PC-9 (cell line): ENCODE results near the gene GPATCH2L. TPM values are rescaled to one million over a fixed set of nuclear protein-coding genes. Genes with fewer than 3 reads are reported as not detected.

ENCODE experiments used
- BruUV-seq: library from RNA; stranded (reverse); fragments of 400-500 nt; replicated peaks from 2 replicates; lab custom pipeline; 2021; lab: Mats Ljungman, UMichigan
- CTCF ChIA-PET: fragments of 300-600 bp; sonication (Branson Sonifier 250); formaldehyde crosslinking; loops from one replicate; lab custom pipeline; 2022; ENCODE audit warnings: antibody characterized with exemption; lab: Charles Lee
- POLR2A ChIA-PET: fragments of 300-600 bp; sonication (Branson Sonifier 250); formaldehyde crosslinking; loops from one replicate; lab custom pipeline; 2022; ENCODE audit warnings: antibody characterized with exemption; ENCODE audit not compliant: unreplicated experiment; lab: Charles Lee
- DNase-seq, 2 experiments: peaks; one replicate each; pipeline versions ENCODE4 v3.0.0 to v3.0.0-alpha.2; 2015 to 2022; ENCODE audit warnings: mixed read lengths in 1 of 2
- H2AFZ ChIP-seq: fragments of 200-600 bp; sonication (generic); 2 replicates; pipeline ENCODE4 v1.8.1; 2017; ENCODE audit warnings: antibody characterized with exemption
- H3F3A ChIP-seq: fragments of 200-600 bp; sonication (generic); 2 replicates; pipeline ENCODE4 v1.8.1; 2017; ENCODE audit warnings: antibody characterized with exemption, mild to moderate bottlenecking, low read depth; ENCODE audit not compliant: insufficient read depth
- H3K27ac ChIP-seq: fragments of 200-600 bp; sonication (generic); 2 replicates; pipeline ENCODE4 v1.6.1; 2016; ENCODE audit warnings: mixed run types
- H3K27me3 ChIP-seq: fragments of 200-600 bp; sonication (generic); 2 replicates; pipeline ENCODE4 v1.6.1; 2016; ENCODE audit warnings: low read depth, mixed run types; ENCODE audit not compliant: insufficient read depth
- H3K36me3 ChIP-seq: fragments of 200-600 bp; sonication (generic); 2 replicates; pipeline ENCODE4 v1.6.1; 2016; ENCODE audit warnings: low read depth, mixed run types
- H3K4me1 ChIP-seq: fragments of 200-600 bp; sonication (generic); replicated peaks from 2 replicates; pipeline ENCODE4 v1.6.1; 2016; ENCODE audit warnings: mixed run types; ENCODE audit not compliant: insufficient read depth
- H3K4me2 ChIP-seq: fragments of 200-600 bp; sonication (generic); 2 replicates; pipeline ENCODE4 v1.6.1; 2017; ENCODE audit warnings: mixed run types
- H3K4me3 ChIP-seq: fragments of 200-600 bp; sonication (generic); 2 replicates; pipeline ENCODE4 v1.6.1; 2016; ENCODE audit warnings: mixed run types
- H3K79me2 ChIP-seq: fragments of 200-600 bp; sonication (generic); 2 replicates; pipeline ENCODE4 v1.6.1; 2017; ENCODE audit warnings: low read depth, mixed run types
- H3K9me2 ChIP-seq: fragments of 200-600 bp; sonication (generic); 2 replicates; pipeline ENCODE4 v1.8.1; 2017; ENCODE audit warnings: mild to moderate bottlenecking; ENCODE audit not compliant: insufficient read depth
- H3K9me3 ChIP-seq: fragments of 200-600 bp; sonication (generic); 2 replicates; pipeline ENCODE4 v1.8.1; 2016; ENCODE audit warnings: low read depth; ENCODE audit not compliant: insufficient read depth
- H4K20me1 ChIP-seq: fragments of 200-600 bp; sonication (generic); 2 replicates; pipeline ENCODE4 v1.8.1; 2017; ENCODE audit not compliant: insufficient read depth
- EZH2 ChIP-seq: fragments of 200-600 bp; sonication (generic); IDR thresholded peaks from 2 replicates; pipeline ENCODE4 v1.8.0; 2017; ENCODE audit warnings: antibody characterized with exemption, low read depth
- intact Hi-C: fragments of 100-400 bp; cut with micrococcal nuclease; formaldehyde crosslinking; loops from one replicate; pipeline ENCODE4 v1.10.0; 2022; ENCODE audit not compliant: unreplicated experiment
- total RNA-seq: library from RNA; stranded (reverse); gene quantifications from 2 replicates; pipeline ENCODE4 v1.2.3, GENCODE V29; 2021
- TF ChIP-seq, protein P1 (sequence below): fragments of 200-600 bp; sonication (generic); conservative IDR thresholded peaks from 2 replicates; pipeline ENCODE4 v1.6.1; 2017; ENCODE audit warnings: mixed run types, antibody characterized with exemption, mild to moderate bottlenecking, moderate library complexity

GPATCH2L gene
- total RNA-seq, 1 experiment from 2014 or later, result 124 TPM

DNA sequence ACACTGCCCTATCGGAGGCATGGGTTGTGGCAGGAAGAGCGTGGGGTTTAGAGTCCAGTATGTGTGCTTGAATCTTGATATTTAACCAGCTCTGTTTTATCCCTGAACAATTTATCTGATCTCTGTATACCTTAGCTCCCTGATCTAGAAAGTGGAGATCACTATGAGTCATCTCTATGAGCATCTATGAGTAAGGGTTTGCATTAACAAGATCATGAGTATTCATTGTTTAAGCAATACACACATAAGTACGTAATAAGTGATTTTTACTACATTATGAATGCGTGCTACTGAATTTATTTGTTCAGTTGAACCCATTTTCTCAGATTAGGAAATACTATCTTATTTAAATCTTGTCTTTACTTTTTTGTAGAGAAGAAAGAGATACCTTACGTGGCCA is 49.4 kb downstream of the GPATCH2L start:
- CTCF ChIA-PET, result no interaction called here
- peaks cover 7% of the 10 kb centered on the region for H4K20me1 ChIP-seq
- H3K36me3 ChIP-seq, result peaks cover 36% of the 10 kb centered on the region
- peaks cover 6% of the 10 kb centered on the region; the same call in 1 of the 2 replicates for H3F3A ChIP-seq
- no peaks in the 10 kb centered on the region for H3K9me3 ChIP-seq
- no peak overlapping the region for H2AFZ ChIP-seq
- H3K9me2 ChIP-seq, result no peaks in the 10 kb centered on the region
- peak in 1 of 2 experiments; percentile 61 for DNase-seq
- BruUV-seq, result no TSS peak
- TF ChIP-seq EZH2, result no peak
- TF ChIP-seq, protein P1, sequence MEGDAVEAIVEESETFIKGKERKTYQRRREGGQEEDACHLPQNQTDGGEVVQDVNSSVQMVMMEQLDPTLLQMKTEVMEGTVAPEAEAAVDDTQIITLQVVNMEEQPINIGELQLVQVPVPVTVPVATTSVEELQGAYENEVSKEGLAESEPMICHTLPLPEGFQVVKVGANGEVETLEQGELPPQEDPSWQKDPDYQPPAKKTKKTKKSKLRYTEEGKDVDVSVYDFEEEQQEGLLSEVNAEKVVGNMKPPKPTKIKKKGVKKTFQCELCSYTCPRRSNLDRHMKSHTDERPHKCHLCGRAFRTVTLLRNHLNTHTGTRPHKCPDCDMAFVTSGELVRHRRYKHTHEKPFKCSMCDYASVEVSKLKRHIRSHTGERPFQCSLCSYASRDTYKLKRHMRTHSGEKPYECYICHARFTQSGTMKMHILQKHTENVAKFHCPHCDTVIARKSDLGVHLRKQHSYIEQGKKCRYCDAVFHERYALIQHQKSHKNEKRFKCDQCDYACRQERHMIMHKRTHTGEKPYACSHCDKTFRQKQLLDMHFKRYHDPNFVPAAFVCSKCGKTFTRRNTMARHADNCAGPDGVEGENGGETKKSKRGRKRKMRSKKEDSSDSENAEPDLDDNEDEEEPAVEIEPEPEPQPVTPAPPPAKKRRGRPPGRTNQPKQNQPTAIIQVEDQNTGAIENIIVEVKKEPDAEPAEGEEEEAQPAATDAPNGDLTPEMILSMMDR, result no peak
- no peaks in the 10 kb centered on the region for H3K27me3 ChIP-seq
- H3K79me2 ChIP-seq, result no peaks in the 10 kb centered on the region
- no peak overlapping the region for H3K4me3 ChIP-seq
- peak overlapping the region; percentile 31 for H3K27ac ChIP-seq
- no peak overlapping the region for H3K4me2 ChIP-seq
- H3K4me1 ChIP-seq, result peaks cover 27% of the 10 kb centered on the region
- POLR2A ChIA-PET, result interaction anchor here (0.5 kb wide), 2 partner anchors 99 to 315 kb away, joined by 5 to 14 read pairs; no protein-coding TSS in a partner anchor
- intact Hi-C loops, result loop anchor here (10.0 kb wide), 2 partner anchors 444 to 626 kb away; partner anchors contain the start of gene FLVCR2

DNA sequence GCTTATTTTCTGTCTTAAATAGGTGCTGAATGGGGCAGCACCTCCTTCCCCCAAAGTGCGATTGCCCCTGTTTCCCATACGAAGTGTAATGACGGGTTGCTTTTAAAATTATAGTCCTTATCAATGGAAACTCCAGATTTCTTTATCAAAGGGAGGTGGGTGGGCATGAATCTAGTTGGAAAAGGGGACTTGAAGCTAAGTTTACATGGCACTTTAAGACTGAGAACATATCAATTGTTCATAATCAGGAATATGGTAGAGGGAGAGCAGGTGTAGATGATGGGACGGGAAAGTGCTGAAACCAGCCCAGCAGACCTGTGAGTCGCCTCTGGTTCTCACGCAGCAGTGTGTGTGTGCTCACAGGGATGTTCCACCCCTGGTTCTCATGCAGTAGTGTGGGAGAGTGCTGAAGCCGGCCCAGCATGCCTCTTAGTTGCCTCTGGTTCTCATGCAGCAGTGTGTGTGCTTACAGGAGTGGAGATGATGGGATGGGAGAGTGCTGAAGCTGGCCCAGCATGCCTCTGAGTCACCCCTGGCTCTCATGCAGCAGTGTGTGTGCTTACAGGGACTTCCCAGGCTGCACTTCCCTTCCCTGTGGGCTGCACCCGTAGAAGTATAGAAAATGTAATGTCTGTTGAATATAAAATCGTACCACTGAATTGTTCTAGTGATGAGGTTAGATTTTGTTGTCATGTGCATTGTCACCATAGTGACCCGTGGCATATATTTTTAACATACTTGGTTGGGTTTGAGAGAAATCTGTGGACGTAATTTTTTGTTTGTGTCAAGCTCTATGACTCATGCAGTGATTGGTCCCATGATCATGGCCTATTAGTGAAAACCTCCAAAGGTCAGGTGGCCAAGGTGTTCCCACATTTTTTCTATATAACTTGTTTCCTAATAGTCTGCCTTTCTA is 51.6 kb downstream of the GPATCH2L start:
- H3K79me2 ChIP-seq, result no peaks in the 10 kb centered on the region
- peak; percentile 59 to 66 for DNase-seq
- no TSS peak for BruUV-seq
- H3K9me2 ChIP-seq, result no peaks in the 10 kb centered on the region
- H3K4me2 ChIP-seq, result peak overlapping the region; percentile 9; the same call in 1 of the 2 replicates
- TF ChIP-seq EZH2, result no peak
- TF ChIP-seq, protein P1, result no peak
- no peaks in the 10 kb centered on the region for H3K9me3 ChIP-seq
- intact Hi-C loops, result loop anchor here (10.0 kb wide), 2 partner anchors 441 to 629 kb away; partner anchors contain the start of gene FLVCR2
- H3K27ac ChIP-seq, result peak overlapping the region; percentile 49
- peaks cover 27% of the 10 kb centered on the region for H3K4me1 ChIP-seq
- no peak overlapping the region for H3K4me3 ChIP-seq
- H3K27me3 ChIP-seq, result no peaks in the 10 kb centered on the region
- POLR2A ChIA-PET, result interaction anchor here (0.5 kb wide), 2 partner anchors 11 to 458 kb away, joined by 3 to 6 read pairs; no protein-coding TSS in a partner anchor
- H2AFZ ChIP-seq, result no peak overlapping the region
- CTCF ChIA-PET, result no interaction called here
- H3K36me3 ChIP-seq, result peaks cover 28% of the 10 kb centered on the region
- peaks cover 6% of the 10 kb centered on the region; the same call in 1 of the 2 replicates for H3F3A ChIP-seq
- peaks cover 7% of the 10 kb centered on the region for H4K20me1 ChIP-seq

DNA sequence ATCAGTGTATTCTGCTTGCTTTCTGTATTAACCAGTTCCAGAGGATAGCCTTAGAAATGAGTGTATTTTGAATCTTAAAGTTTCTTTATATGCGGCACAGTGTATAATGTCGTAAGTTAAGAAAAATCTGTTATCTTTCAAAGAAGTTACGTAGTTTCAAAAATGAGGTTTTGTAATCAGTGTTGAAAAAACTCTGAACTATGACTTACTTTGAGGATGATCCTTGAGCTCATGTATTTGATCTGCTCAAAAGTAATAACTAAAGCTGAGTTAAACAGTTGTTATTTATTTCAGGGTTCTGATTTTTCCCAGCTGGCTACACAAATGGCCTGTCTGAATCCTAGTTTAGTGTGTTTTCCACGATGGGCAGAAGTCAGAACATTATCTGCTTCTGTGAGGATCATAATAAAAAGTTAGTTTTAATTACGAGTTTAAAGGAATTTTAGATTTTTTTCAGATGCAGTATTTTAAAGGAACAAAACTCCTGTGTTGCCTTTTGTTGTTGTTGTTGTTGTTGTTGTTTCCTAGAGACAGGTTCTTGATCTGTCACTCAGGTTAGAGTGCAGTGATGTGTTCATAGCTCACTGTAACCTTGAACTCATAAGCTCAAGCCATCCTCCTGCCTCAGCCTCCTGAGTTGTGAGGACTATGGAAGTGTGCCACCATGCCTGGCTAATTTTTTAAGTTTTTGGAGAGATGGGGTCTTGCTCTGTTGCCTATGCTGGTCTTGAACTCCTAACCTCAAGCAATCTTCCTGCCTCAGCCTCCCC is 52.9 kb downstream of the GPATCH2L start:
- no peak for TF ChIP-seq EZH2
- TF ChIP-seq, protein P1, result no peak
- Histone ChIP-seq H3K4me1 (peaks cover 27% of the 10 kb centered on the region), H3K27ac (peak overlapping the region; percentile 49), H3K27me3 (no peaks in the 10 kb centered on the region), H3K4me2 (no peak overlapping the region), H3K9me2 (no peaks in the 10 kb centered on the region), H3F3A (peaks cover 6% of the 10 kb centered on the region; the same call in 1 of the 2 replicates), H3K9me3 (no peaks in the 10 kb centered on the region), H4K20me1 (peaks cover 7% of the 10 kb centered on the region), H3K4me3 (no peak overlapping the region), H3K36me3 (peaks cover 16% of the 10 kb centered on the region), H3K79me2 (no peaks in the 10 kb centered on the region), H2AFZ (no peak overlapping the region)
- intact Hi-C loops, result loop anchor here (10.0 kb wide), 2 partner anchors 440 to 630 kb away; partner anchors contain the start of gene FLVCR2
- POLR2A ChIA-PET, result no interaction called here
- BruUV-seq, result no TSS peak
- no peak for DNase-seq
- CTCF ChIA-PET, result no interaction called here
